Measurements from ENCODE around the gene TMEM53.
A peak's percentile ranks its signal among the peaks of the same experiment; 100 is the strongest.

Gene TMEM53

DNA sequence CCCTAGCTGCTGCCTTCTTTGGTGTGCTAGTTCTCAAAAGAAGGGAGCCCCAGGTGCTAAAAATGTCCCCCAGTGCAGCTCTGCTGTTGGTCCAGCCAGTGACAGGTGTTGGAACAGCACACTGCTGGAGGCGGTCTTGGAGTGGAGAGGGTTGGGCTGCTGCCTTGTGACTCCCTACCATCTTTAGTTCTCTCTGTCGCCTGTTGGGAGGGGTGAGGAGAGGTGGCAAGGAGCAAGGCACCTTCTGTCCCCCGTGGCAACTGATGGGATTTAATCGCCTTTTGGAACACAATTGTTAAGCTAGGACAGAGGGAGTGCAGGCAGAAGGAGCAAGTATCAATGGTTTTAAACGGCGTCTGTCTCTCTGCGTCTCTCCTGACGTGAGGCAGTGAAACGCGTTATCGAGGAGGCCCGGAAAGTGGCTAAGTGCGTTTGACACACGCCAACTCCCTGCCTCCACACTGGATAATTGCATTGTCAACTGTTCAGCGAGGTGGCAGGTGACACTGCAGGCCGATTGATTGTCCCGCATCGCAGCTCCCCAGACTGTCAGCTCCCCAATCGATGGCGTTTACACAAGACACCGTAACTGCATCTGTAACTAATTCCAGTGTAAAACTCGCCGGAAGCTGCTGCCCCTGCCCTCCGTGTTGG is 34.0 kb downstream of the TMEM53 start:
- 93% methylated on average over 24 of the region's 24 CpGs for WGBS, 2 experiments

GRCh38 chr1:44637702-44638411 is 36.4 kb downstream of the TMEM53 start:
- Histone ChIP-seq H3K36me3 (ENCODE audit: control insufficient read depth, insufficient read depth, low read length) (peaks cover 16% of the 10 kb centered on the region), H3K4me1 (ENCODE audit: control insufficient read depth, insufficient read depth, low read length) (peaks cover 21% of the 10 kb centered on the region), H3K9me3 (ENCODE audit: control insufficient read depth, low read length) (no peaks in the 10 kb centered on the region), H3K27me3 (ENCODE audit: control insufficient read depth, insufficient read depth, low read length, poor library complexity, severe bottlenecking) (no peaks in the 10 kb centered on the region), H3K27ac (ENCODE audit: insufficient read depth, low read depth, low read length, poor library complexity, severe bottlenecking) (peak overlapping the region; percentile 17), H3K4me3 (ENCODE audit: insufficient read depth, low read depth, low read length) (no peak overlapping the region)
- 79 to 82% methylated on average over 27 of the region's 27 CpGs for WGBS, 2 experiments

More for the DNA sequence above, 34.0 kb downstream of the TMEM53 start:
- no peaks in the 10 kb centered on the region for H3K9me3 ChIP-seq (ENCODE audit: control insufficient read depth, low read length)
- peaks cover 18% of the 10 kb centered on the region for H3K4me1 ChIP-seq (ENCODE audit: control insufficient read depth, insufficient read depth, low read length)
- H3K27me3 ChIP-seq (ENCODE audit: control insufficient read depth, insufficient read depth, low read length, poor library complexity, severe bottlenecking) = no peaks in the 10 kb centered on the region
- no peak overlapping the region for H3K27ac ChIP-seq (ENCODE audit: insufficient read depth, low read depth, low read length, poor library complexity, severe bottlenecking)
- H3K36me3 ChIP-seq (ENCODE audit: control insufficient read depth, insufficient read depth, low read length) = peaks cover 29% of the 10 kb centered on the region
- no peak overlapping the region for H3K4me3 ChIP-seq (ENCODE audit: insufficient read depth, low read depth, low read length)

DNA sequence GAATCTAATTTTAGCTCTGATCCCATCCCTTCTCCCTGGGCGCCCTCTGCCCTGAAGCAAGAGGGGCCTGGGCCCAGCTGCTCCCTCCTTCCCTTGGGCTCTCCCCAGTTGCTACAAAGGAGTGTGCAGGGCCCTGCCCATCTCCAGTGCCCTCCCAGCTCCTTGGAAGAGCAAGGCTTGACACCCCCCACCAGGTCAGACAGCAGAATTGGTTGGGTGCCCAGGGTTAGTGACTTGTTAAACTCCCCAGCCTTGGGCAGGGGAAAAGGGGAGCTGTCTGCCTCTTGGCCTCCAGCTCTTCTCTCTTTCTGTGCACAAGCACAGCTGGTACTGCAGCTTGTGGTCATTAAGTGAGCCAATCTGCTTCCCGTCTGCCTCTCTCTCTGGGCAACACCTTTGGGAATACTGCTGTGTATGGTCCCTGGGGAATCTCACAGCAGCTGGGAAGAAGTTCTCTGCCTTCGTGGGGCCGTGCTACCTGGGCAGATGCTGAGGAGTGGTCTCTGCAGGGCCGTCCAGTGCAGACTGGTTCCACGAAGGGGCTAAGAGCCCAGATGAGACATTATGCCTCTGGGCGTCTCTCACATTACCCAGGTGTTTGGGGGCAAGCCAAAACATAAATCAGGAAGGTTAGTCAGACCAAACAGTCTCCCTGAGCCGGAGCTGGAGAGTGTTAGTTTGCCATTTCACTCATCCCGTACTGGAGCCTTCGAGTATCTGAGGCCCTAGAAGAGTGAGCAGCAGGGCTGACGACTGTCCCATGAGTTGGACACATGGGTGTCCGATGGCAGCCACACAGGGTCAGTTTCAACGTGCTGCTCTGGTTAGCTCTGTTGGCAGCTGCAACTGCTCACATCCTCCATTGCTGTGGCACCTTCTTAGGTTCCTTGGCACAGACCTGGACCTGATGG is 37.3 kb downstream of the TMEM53 start:
- no peak overlapping the region for H3K4me3 ChIP-seq (ENCODE audit: insufficient read depth, low read depth, low read length)
- 93 to 95% methylated on average over 13 of the region's 13 CpGs for WGBS, 2 experiments
- H3K4me1 ChIP-seq (ENCODE audit: control insufficient read depth, insufficient read depth, low read length) = peaks cover 23% of the 10 kb centered on the region
- no peaks in the 10 kb centered on the region for H3K9me3 ChIP-seq (ENCODE audit: control insufficient read depth, low read length)
- no peaks in the 10 kb centered on the region for H3K27me3 ChIP-seq (ENCODE audit: control insufficient read depth, insufficient read depth, low read length, poor library complexity, severe bottlenecking)
- H3K27ac ChIP-seq (ENCODE audit: insufficient read depth, low read depth, low read length, poor library complexity, severe bottlenecking) = peak overlapping the region; percentile 17
- peaks cover 13% of the 10 kb centered on the region for H3K36me3 ChIP-seq (ENCODE audit: control insufficient read depth, insufficient read depth, low read length)

DNA sequence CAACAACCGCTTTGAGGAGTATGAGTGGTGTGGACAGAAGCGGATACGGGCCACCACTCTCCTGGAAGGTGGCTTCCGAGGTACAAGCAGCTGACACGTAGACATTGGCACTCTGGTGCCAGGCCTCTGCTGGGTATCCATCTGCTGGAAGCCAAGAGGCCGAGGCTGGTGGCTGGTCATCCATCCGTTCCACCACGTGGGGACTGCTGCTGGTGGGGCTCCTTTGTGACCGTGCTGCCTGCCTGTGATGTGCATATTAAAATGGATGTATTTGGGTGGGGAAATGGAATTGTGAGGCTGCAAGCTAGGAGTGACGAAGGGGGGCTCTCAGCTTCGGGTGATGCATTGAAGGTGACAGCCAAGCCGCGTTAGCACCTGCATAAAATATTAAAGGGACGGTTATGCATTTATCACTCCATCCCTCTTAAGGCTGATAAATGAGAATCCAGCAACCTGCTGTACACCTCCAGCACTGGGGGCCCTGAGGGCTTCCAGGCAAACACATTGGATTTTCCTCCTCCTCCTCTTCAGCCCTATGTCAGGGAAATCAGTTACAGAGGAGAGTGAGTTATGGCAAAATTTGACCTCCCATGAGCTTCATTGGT is 38.1 kb downstream of the TMEM53 start:
- Histone ChIP-seq H3K27me3 (ENCODE audit: control insufficient read depth, insufficient read depth, low read length, poor library complexity, severe bottlenecking) (no peaks in the 10 kb centered on the region), H3K27ac (ENCODE audit: insufficient read depth, low read depth, low read length, poor library complexity, severe bottlenecking) (no peak overlapping the region), H3K36me3 (ENCODE audit: control insufficient read depth, insufficient read depth, low read length) (peaks cover 13% of the 10 kb centered on the region), H3K4me1 (ENCODE audit: control insufficient read depth, insufficient read depth, low read length) (peaks cover 23% of the 10 kb centered on the region), H3K9me3 (ENCODE audit: control insufficient read depth, low read length) (no peaks in the 10 kb centered on the region), H3K4me3 (ENCODE audit: insufficient read depth, low read depth, low read length) (no peak overlapping the region)
- WGBS, 2 experiments = 97% methylated on average over 14 of the region's 14 CpGs

- Histone ChIP-seq H3K4me1 (ENCODE audit: control insufficient read depth, insufficient read depth, low read length) (peaks cover 27% of the 10 kb centered on the region), H3K4me3 (ENCODE audit: insufficient read depth, low read depth, low read length) (no peak overlapping the region), H3K27me3 (ENCODE audit: control insufficient read depth, insufficient read depth, low read length, poor library complexity, severe bottlenecking) (no peaks in the 10 kb centered on the region), H3K36me3 (ENCODE audit: control insufficient read depth, insufficient read depth, low read length) (peaks cover 13% of the 10 kb centered on the region), H3K27ac (ENCODE audit: insufficient read depth, low read depth, low read length, poor library complexity, severe bottlenecking) (no peak overlapping the region), H3K9me3 (ENCODE audit: control insufficient read depth, low read length) (no peaks in the 10 kb centered on the region)
- 96 to 97% methylated on average over 9 of the region's 9 CpGs for WGBS, 2 experiments
Observed at GRCh38 chr1:44635439-44635838, 38.8 kb downstream of the TMEM53 start.

- H3K27ac ChIP-seq (ENCODE audit: insufficient read depth, low read depth, low read length, poor library complexity, severe bottlenecking) = no peak overlapping the region
- peaks cover 13% of the 10 kb centered on the region for H3K36me3 ChIP-seq (ENCODE audit: control insufficient read depth, insufficient read depth, low read length)
- H3K4me3 ChIP-seq (ENCODE audit: insufficient read depth, low read depth, low read length) = no peak overlapping the region
- H3K27me3 ChIP-seq (ENCODE audit: control insufficient read depth, insufficient read depth, low read length, poor library complexity, severe bottlenecking) = no peaks in the 10 kb centered on the region
- H3K9me3 ChIP-seq (ENCODE audit: control insufficient read depth, low read length) = no peaks in the 10 kb centered on the region
- H3K4me1 ChIP-seq (ENCODE audit: control insufficient read depth, insufficient read depth, low read length) = peaks cover 27% of the 10 kb centered on the region
- WGBS, 2 experiments = 94 to 96% methylated on average over 3 of the region's 3 CpGs
Observed at GRCh38 chr1:44634606-44635189, 39.6 kb downstream of the TMEM53 start.

DNA sequence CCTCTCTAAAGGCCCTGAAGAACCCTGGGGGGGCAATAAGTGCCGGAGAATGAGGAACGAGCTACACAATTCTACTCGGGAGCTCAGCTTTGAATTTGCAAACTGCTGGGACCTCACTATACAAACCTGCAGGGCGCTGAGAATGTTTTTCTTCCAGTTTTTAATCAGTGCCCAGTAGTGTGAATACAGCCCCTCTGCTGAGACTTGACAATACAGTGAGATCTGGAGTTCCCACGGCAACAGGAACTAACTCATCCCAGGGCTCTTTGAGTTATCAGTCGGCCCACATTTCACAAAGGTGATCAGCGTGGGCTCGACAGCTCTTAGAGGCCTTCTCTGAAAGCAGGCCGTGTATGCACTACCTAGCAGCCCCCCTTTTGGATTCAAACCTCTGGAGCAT is 41.7 kb downstream of the TMEM53 start:
- H3K36me3 ChIP-seq (ENCODE audit: control insufficient read depth, insufficient read depth, low read length) = peaks cover 13% of the 10 kb centered on the region
- peak overlapping the region; percentile 100 for H3K27ac ChIP-seq (ENCODE audit: insufficient read depth, low read depth, low read length, poor library complexity, severe bottlenecking)
- WGBS, 2 experiments = 10 to 13% methylated on average over 9 of the region's 9 CpGs
- H3K4me3 ChIP-seq (ENCODE audit: insufficient read depth, low read depth, low read length) = peak overlapping the region; percentile 61
- H3K9me3 ChIP-seq (ENCODE audit: control insufficient read depth, low read length) = no peaks in the 10 kb centered on the region
- H3K27me3 ChIP-seq (ENCODE audit: control insufficient read depth, insufficient read depth, low read length, poor library complexity, severe bottlenecking) = no peaks in the 10 kb centered on the region
- H3K4me1 ChIP-seq (ENCODE audit: control insufficient read depth, insufficient read depth, low read length) = peaks cover 19% of the 10 kb centered on the region

DNA sequence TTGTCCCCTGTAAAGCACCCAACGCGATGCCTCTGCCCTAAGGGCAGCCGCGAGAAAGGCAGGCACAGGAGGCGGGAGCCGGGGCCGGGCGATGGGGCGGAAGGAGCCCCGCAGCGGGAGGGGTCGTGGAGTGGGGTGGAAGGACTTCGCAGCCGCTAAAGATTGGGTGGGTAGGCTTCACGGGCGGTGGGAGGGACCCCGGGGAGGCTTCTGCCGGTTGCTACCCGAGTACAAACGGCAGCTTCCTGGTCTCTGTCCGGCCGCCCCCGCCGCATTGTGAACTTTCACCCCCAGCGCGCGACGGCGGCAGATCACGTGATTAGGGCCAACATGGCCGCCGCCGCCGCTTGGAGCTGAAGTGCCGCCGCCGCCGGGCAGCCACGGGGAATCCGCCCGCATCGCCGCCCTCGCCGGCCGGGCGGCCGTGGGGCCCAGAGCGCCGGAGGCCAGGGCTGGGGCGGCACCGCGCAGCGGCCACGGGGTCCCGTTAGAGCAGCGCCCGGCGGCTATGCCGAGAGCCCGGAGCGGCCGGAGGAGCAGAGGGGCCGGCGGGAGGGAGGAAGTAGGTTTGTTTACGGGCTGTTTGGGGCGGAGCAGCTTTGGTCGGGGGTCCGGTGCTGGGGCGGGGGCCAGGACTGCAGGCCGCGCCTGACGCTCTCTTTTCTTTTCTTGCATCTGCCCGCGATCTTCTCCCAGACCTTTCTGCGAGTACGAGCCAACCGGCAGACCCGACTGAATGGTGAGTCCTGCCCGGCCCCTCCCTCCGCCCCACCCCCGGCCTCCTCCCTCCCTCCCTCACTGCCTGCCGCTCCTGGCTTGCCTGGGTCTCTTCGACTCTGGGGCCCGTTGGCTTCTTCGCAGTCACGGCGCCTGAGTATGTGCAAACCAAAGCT is 42.4 kb downstream of the TMEM53 start:
- H3K4me1 ChIP-seq (ENCODE audit: control insufficient read depth, insufficient read depth, low read length) = peaks cover 13% of the 10 kb centered on the region
- no peaks in the 10 kb centered on the region for H3K9me3 ChIP-seq (ENCODE audit: control insufficient read depth, low read length)
- H3K4me3 ChIP-seq (ENCODE audit: insufficient read depth, low read depth, low read length) = peak overlapping the region; percentile 61
- peak overlapping the region; percentile 100 for H3K27ac ChIP-seq (ENCODE audit: insufficient read depth, low read depth, low read length, poor library complexity, severe bottlenecking)
- 1% methylated on average over 86 to 88 of the region's 88 CpGs for WGBS, 2 experiments
- H3K27me3 ChIP-seq (ENCODE audit: control insufficient read depth, insufficient read depth, low read length, poor library complexity, severe bottlenecking) = no peaks in the 10 kb centered on the region
- peaks cover 11% of the 10 kb centered on the region for H3K36me3 ChIP-seq (ENCODE audit: control insufficient read depth, insufficient read depth, low read length)

DNA sequence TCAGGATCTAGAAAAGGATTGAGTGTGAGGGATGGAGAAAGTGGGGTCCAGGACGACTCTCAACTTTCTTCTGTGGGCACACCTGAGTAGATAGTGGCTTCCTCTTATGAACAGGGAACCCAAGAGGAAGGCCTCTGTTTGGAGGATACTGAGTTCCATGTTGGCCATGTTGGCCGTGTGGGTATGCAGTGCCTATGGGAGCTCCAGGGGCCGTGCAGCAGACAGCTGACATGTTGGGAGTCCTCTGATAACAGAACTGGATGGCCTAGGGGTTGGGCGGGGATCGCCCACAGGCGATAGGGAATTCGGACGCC is 43.0 kb downstream of the TMEM53 start:
- H3K4me3 ChIP-seq (ENCODE audit: insufficient read depth, low read depth, low read length) = peak overlapping the region; percentile 61
- H3K27me3 ChIP-seq (ENCODE audit: control insufficient read depth, insufficient read depth, low read length, poor library complexity, severe bottlenecking) = no peaks in the 10 kb centered on the region
- peaks cover 8% of the 10 kb centered on the region for H3K4me1 ChIP-seq (ENCODE audit: control insufficient read depth, insufficient read depth, low read length)
- peaks cover 10% of the 10 kb centered on the region for H3K36me3 ChIP-seq (ENCODE audit: control insufficient read depth, insufficient read depth, low read length)
- WGBS, 2 experiments = 32% methylated on average over 8 of the region's 8 CpGs
- peak overlapping the region; percentile 100 for H3K27ac ChIP-seq (ENCODE audit: insufficient read depth, low read depth, low read length, poor library complexity, severe bottlenecking)
- H3K9me3 ChIP-seq (ENCODE audit: control insufficient read depth, low read length) = no peaks in the 10 kb centered on the region
